ENCODE data around the gene GJB1. TPM values are rescaled to one million over a fixed set of nuclear protein-coding genes. Genes with fewer than 3 reads are reported as not detected.
"Not testable (repeated sequence)": the region's sequence is repeated elsewhere in the genome, so short reads cannot be mapped to it uniquely, and the experiment has no call there.

The GJB1 gene
- total RNA-seq, result not detected

DNA sequence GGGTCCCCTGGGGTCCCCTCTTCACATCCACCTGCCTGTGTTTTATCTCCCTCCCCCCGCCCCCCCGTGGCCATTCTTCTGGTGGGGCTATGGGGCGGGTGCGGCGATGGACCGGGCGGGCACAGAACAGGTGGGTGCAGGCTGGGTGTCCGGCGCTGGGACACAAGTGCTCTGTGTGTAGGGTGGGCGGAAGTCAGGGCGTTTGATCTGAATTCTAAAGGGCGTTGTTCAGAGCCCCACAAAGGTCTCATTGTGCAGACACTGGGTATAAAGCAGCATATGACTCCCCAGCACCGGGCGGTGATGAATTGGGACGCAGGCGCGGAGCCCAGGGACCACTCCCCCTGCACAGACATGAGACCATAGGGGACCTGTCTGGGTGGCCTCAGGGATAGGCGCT, at the start of gene GJB1:
Gene GJB1 (plus strand): TSS at position 296 of the 400 bp plus-strand sequence. CDS start 484 bp downstream, outside the sequence.
- ATAC-seq (no peak), DNase-seq (ENCODE audit: low spot score) (no peak)
- H3K9me3 Mint-ChIP-seq, result no peaks in the 10 kb centered on the region

DNA sequence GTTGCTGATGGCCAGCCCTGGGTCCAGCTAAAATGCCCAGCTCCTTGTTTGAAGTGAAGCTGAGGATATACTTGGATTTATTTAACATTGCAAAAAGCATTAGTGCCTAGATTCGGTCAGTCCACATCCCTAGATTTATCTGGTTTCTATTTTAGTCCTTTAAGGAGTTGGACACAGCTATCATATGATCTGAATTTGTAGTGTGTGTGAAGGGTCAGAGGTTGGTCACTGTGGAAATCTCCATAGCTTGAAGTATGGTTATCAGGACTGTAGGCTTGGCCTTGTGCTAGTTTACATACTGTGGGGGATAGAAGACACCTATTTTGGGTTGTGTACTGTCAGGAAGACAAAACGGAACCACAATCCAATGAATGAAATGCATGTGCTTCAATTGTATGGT, 49.6 kb upstream of the GJB1 start:
- DNase-seq (ENCODE audit: low spot score) (no peak), ATAC-seq (no peak)
- peaks cover 0 to 7% of the 10 kb centered on the region in 2 donors for H3K27me3 Mint-ChIP-seq
- no peaks in the 10 kb centered on the region for H3K9me3 Mint-ChIP-seq
- H3K27ac Mint-ChIP-seq, result no peak overlapping the region
- H3K4me1 Mint-ChIP-seq (ENCODE audit: low read depth in 2 of 2), result peaks cover 0 to 6% of the 10 kb centered on the region in 2 donors
- no peaks in the 10 kb centered on the region for H3K36me3 Mint-ChIP-seq
- H3K4me3 Mint-ChIP-seq, result no peak overlapping the region

More for the DNA sequence above, at the start of gene GJB1:
- H3K4me1 Mint-ChIP-seq (ENCODE audit: low read depth in 2 of 2), result peaks cover 0 to 3% of the 10 kb centered on the region in 2 donors
- H3K27me3 Mint-ChIP-seq, result peaks cover 0 to 7% of the 10 kb centered on the region in 2 donors
- no peaks in the 10 kb centered on the region for H3K36me3 Mint-ChIP-seq
- no peak within 1 kb of the TSS for H3K27ac Mint-ChIP-seq
- H3K4me3 Mint-ChIP-seq, result no peak within 1 kb of the TSS

GRCh38 chrX:71174795-71175194, 48.2 kb upstream of the GJB1 start:
- DNase-seq (ENCODE audit: low spot score), result no peak
- Mint-ChIP-seq H3K27me3 (peaks cover 0 to 7% of the 10 kb centered on the region in 2 donors), H3K36me3 (no peaks in the 10 kb centered on the region), H3K4me1 (ENCODE audit: low read depth in 2 of 2) (peaks cover 0 to 6% of the 10 kb centered on the region in 2 donors), H3K4me3 (no peak overlapping the region), H3K9me3 (no peaks in the 10 kb centered on the region), H3K27ac (no peak overlapping the region)
- ATAC-seq, result no peak

DNA sequence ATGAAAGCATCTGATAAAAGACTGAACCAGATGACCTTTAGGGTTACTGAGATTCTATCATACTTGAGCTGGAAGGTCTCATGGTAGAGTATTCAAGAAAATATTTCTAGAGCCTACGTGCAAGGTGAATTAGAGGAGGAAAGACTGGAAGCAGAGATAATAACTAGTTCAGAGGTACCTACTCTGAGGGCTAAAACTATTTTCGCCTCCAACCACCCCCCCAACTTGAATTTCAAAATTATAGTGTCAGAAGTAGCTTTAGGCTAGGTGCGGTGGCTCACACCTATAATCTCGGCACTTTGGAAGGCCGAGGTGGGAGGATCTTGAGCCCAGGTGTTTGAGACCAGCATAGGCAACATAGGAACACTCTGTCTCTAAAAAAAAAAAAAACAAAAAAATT, 47.5 kb upstream of the GJB1 start:
- DNase-seq (ENCODE audit: low spot score), result no peak
- Mint-ChIP-seq H3K27ac (no peak overlapping the region), H3K36me3 (no peaks in the 10 kb centered on the region), H3K9me3 (no peaks in the 10 kb centered on the region), H3K4me3 (no peak overlapping the region), H3K27me3 (peaks cover 0 to 7% of the 10 kb centered on the region in 2 donors), H3K4me1 (ENCODE audit: low read depth in 2 of 2) (peaks cover 0 to 6% of the 10 kb centered on the region in 2 donors)
- no peak for ATAC-seq

- Mint-ChIP-seq H3K27ac (no peak overlapping the region), H3K36me3 (no peaks in the 10 kb centered on the region), H3K4me1 (ENCODE audit: low read depth in 2 of 2) (peaks cover 0 to 6% of the 10 kb centered on the region in 2 donors)
Observed at GRCh38 chrX:71177327-71177726, 45.7 kb upstream of the GJB1 start.

DNA sequence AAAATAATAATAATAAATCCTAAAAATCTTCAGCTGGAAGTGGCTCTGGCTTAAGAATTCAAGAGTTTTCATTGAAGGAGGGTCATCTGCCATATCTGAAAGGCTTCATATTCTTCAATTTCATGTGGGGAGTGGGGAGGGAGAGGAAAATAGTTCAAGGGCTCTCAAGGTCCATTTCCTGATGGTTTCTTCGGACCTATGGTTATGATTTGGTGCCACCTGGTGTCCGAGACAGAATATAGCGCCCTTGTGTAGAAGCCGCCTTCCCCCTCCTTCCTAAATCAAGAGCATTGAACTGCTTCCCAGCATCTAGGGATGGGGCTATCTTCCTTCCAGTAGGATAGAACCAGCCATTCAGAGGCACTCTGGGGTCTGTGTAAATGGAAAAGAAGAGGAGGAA, 44.1 kb upstream of the GJB1 start:
- Mint-ChIP-seq H3K27me3 (peaks cover 0 to 4% of the 10 kb centered on the region in 2 donors), H3K27ac (no peak overlapping the region), H3K36me3 (no peaks in the 10 kb centered on the region), H3K4me1 (ENCODE audit: low read depth in 2 of 2) (peaks cover 0 to 3% of the 10 kb centered on the region in 2 donors), H3K9me3 (no peaks in the 10 kb centered on the region), H3K4me3 (no peak overlapping the region)
- peak in 1 of 2 donors; percentile 59 for ATAC-seq
- peak; percentile 69 for DNase-seq (ENCODE audit: low spot score)

More at GRCh38 chrX:71177327-71177726, 45.7 kb upstream of the GJB1 start:
- no peak overlapping the region for H3K4me3 Mint-ChIP-seq
- H3K9me3 Mint-ChIP-seq, result no peaks in the 10 kb centered on the region
- ATAC-seq (no peak), DNase-seq (ENCODE audit: low spot score) (no peak)
- peaks cover 0 to 4% of the 10 kb centered on the region in 2 donors for H3K27me3 Mint-ChIP-seq

DNA sequence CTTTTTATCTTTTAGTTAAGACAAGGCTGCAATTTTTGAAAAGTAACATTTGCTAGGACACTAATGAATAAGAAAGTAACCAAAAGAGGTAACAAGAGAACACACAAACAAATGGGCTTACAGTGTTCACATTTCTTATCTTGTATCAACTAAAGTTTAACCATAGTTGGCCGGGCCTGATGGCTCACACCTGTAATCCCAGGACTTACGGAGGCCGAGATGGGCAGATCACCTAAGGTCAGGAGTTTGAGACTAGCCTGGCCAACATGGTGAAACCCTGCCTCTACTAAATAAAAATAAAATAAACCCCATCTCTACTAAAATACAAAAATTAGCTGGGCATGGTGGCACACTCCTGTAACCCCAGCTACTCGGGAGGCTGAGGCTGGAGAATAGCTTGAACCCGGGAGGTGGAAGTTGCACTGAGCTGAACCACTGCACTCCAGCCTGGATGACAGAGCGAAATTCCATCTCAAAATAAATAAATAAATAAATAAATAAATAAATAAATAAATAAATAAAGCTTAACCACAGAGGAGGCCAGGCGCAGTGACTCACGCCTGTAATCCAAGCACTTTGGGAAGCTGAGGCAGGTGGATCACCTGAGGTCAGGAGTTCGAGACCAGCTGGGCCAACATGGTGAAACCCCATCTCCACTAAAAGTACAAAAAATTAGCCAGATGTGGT, 42.3 kb upstream of the GJB1 start:
- H3K4me3 Mint-ChIP-seq, result peak overlapping the region; percentile 15

GRCh38 chrX:71181558-71181909, 41.5 kb upstream of the GJB1 start:
- DNase-seq (ENCODE audit: low spot score) (peak; percentile 67), ATAC-seq (peak; percentile 46 to 71)
- Mint-ChIP-seq H3K27me3 (no peaks in the 10 kb centered on the region), H3K4me1 (ENCODE audit: low read depth in 2 of 2) (peaks cover 0 to 3% of the 10 kb centered on the region in 2 donors), H3K9me3 (no peaks in the 10 kb centered on the region), H3K27ac (peak overlapping the region; percentile 93 to 97), H3K4me3 (peak overlapping the region; percentile 86), H3K36me3 (no peaks in the 10 kb centered on the region)

More for the DNA sequence above, 42.3 kb upstream of the GJB1 start:
- not testable (repeated sequence) for H3K9me3 Mint-ChIP-seq; H3K27me3 Mint-ChIP-seq; H3K36me3 Mint-ChIP-seq; H3K4me1 Mint-ChIP-seq (ENCODE audit: low read depth in 2 of 2); ATAC-seq; DNase-seq (ENCODE audit: low spot score)
- H3K27ac Mint-ChIP-seq, result peak overlapping the region; percentile 50 to 56

- Mint-ChIP-seq H3K4me3 (peak overlapping the region; percentile 86), H3K27me3 (no peaks in the 10 kb centered on the region), H3K9me3 (no peaks in the 10 kb centered on the region), H3K36me3 (no peaks in the 10 kb centered on the region), H3K27ac (peak overlapping the region; percentile 93 to 97), H3K4me1 (ENCODE audit: low read depth in 2 of 2) (peaks cover 0 to 3% of the 10 kb centered on the region in 2 donors)
- ATAC-seq (peak; percentile 94 to 96), DNase-seq (ENCODE audit: low spot score) (peak; percentile 90)
Observed at GRCh38 chrX:71181910-71182799, 40.9 kb upstream of the GJB1 start.

GRCh38 chrX:71182871-71183270, 40.2 kb upstream of the GJB1 start:
- ATAC-seq (no peak), DNase-seq (ENCODE audit: low spot score) (no peak)
- Mint-ChIP-seq H3K27me3 (no peaks in the 10 kb centered on the region), H3K9me3 (no peaks in the 10 kb centered on the region), H3K4me3 (peak overlapping the region; percentile 86), H3K4me1 (ENCODE audit: low read depth in 2 of 2) (peaks cover 0 to 3% of the 10 kb centered on the region in 2 donors), H3K36me3 (no peaks in the 10 kb centered on the region), H3K27ac (peak overlapping the region; percentile 93 to 97)

DNA sequence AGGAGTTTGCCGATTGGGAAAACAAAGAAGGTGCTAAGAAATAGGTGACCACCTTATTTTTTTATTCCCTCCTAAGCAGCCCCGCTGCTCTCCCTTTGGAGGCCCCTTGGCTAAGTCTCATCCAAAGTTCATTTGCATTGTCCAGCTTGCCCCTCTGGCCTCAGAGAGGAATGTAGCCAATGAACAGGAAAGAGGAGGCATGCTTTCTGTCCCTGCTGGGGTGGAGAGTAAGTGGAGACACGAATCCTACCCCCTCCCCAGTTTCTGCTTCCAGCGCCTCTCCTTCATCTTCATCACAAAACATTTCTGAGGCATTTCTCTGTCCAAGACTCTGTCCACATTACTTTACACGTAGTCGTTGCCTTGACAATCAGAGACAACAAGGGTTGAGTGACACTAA, 39.7 kb upstream of the GJB1 start:
- no peak overlapping the region for H3K4me3 Mint-ChIP-seq
- ATAC-seq (no peak), DNase-seq (ENCODE audit: low spot score) (no peak)
- H3K27ac Mint-ChIP-seq, result peak overlapping the region in 1 of 2 donors; percentile 97
- H3K27me3 Mint-ChIP-seq, result no peaks in the 10 kb centered on the region
- H3K36me3 Mint-ChIP-seq, result no peaks in the 10 kb centered on the region
- H3K4me1 Mint-ChIP-seq (ENCODE audit: low read depth in 2 of 2), result peaks cover 0 to 3% of the 10 kb centered on the region in 2 donors
- H3K9me3 Mint-ChIP-seq, result no peaks in the 10 kb centered on the region

- no peak overlapping the region for H3K4me3 Mint-ChIP-seq
- ATAC-seq, result no peak
- no peaks in the 10 kb centered on the region for H3K36me3 Mint-ChIP-seq
- H3K27me3 Mint-ChIP-seq, result no peaks in the 10 kb centered on the region
- no peak overlapping the region for H3K27ac Mint-ChIP-seq
- no peak for DNase-seq (ENCODE audit: low spot score)
- no peaks in the 10 kb centered on the region for H3K9me3 Mint-ChIP-seq
- H3K4me1 Mint-ChIP-seq (ENCODE audit: low read depth in 2 of 2), result peaks cover 0 to 3% of the 10 kb centered on the region in 2 donors
Observed at GRCh38 chrX:71184092-71184491, 38.9 kb upstream of the GJB1 start.

- Mint-ChIP-seq H3K4me3 (no peak overlapping the region), H3K27me3 (no peaks in the 10 kb centered on the region), H3K36me3 (no peaks in the 10 kb centered on the region), H3K9me3 (no peaks in the 10 kb centered on the region), H3K27ac (no peak overlapping the region), H3K4me1 (ENCODE audit: low read depth in 2 of 2) (peaks cover 0 to 3% of the 10 kb centered on the region in 2 donors)
- DNase-seq (ENCODE audit: low spot score) (no peak), ATAC-seq (no peak)
Observed at GRCh38 chrX:71184803-71185495, 38.1 kb upstream of the GJB1 start.

Data from natural killer cell treated with Interleukin-12 subunit alpha and Interleukin-12 subunit beta and Interleukin-15 and Interleukin-18, amount 100 ng/mL, for 72 hours (primary cell).